ENCODE data around the gene NGEF. TPM values are rescaled to one million over a fixed set of nuclear protein-coding genes. Genes with fewer than 3 reads are reported as not detected.
"Not testable (repeated sequence)": the region's sequence is repeated elsewhere in the genome, so short reads cannot be mapped to it uniquely, and the experiment has no call there.

NGEF gene
- total RNA-seq, 2 donors from 2014 or later, result not detected

DNA sequence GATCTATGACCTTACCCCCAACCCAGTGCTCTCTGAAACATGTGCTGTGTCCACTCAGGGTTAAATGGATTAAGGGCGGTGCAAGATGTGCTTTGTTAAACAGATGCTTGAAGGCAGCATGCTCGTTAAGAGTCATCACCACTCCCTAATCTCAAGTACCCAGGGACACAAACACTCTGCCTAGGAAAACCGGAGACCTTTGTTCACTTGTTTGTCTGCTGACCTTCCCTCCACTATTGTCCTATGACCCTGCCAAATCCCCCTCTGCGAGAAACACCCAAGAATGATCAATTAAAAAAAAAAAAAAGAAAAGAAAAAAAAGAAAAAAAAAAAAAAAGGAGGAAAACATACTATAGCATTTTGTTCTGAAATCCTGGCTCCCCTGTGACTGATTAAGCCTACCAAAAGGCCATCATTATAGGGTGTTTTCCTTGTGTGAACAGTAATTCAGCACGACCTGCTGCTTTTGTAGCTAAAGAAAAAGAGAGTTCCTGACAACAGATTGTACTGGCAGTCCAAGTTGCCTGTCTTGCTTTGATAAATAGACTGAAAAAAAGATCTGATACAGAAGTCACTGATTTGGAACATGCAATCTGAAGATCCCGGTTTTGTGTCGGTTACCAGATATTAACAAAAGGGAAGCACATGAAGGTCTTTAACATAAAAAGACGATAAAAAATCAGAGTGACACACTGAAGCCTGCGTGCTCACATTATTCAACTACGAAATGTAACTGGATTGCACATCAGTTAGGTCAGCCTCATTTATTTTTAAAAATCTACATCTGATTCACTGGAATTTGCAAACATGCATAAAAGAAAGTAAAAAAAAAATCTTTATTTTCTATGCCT is 106.0 kb downstream of the NGEF start:
- DNase-seq; ATAC-seq; H3K9me3 ChIP-seq (ENCODE audit: control insufficient read depth, low read length, poor library complexity, severe bottlenecking); H3K4me3 Mint-ChIP-seq; H3K27ac Mint-ChIP-seq; H3K4me1 Mint-ChIP-seq; H3K36me3 Mint-ChIP-seq (ENCODE audit: low read depth): not testable (repeated sequence)
- H3K27me3 Mint-ChIP-seq, result peaks cover 18% of the 10 kb centered on the region

- Mint-ChIP-seq H3K4me1 (no peaks in the 10 kb centered on the region), H3K27ac (no peak overlapping the region), H3K36me3 (ENCODE audit: low read depth) (no peaks in the 10 kb centered on the region), H3K4me3 (no peak overlapping the region), H3K27me3 (peaks cover 4% of the 10 kb centered on the region)
- H3K9me3 ChIP-seq (ENCODE audit: control insufficient read depth, low read length, poor library complexity, severe bottlenecking), result no peaks in the 10 kb centered on the region
- no peak for ATAC-seq
- DNase-seq, result no peak
Measured at GRCh38 chr2:232903989-232904388, 109.1 kb downstream of the NGEF start.

DNA sequence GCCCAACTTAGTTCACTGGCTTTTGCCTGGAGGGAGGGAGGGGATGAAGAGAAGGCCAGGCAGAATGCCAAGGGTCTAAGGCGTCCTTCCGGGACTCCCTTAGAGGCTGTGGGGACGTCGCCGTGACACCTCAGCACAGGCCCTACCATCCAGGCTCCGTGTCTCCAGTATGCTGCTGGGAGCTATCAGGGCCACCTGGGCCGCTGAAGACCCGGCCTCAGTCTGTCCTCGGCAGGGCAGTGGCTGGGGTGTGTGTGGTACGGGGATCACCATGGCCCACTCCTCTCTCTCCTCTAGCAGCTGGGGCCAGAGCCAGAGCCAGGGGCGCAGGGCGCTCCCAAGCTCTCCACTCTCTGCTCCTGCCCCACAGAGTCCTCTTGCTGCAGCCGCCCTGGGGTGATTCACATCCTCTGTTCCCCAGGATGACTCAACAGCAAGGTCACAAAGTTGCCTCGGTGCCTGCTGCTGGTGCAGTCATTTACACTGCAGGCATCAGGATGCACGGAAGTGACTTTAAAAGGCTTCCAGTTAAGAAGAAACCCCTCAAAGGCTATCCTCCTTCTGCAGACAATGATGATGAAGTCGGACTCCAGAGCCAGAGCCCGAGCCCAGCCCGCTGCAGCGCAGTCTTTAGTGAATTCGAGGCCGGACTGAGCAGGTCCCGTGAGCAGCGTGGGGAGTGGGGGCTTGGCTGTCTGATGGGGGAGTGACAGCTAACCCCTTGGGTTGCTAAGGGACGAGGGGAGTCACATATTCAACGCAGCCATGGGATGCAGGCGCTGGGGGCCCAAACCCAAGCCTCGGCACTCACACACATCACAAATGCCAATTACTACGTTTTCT is 111.1 kb downstream of the NGEF start:
- H3K9me3 ChIP-seq (ENCODE audit: control insufficient read depth, low read length, poor library complexity, severe bottlenecking), result no peaks in the 10 kb centered on the region
- Mint-ChIP-seq H3K27me3 (no peaks in the 10 kb centered on the region), H3K36me3 (ENCODE audit: low read depth) (no peaks in the 10 kb centered on the region), H3K4me1 (no peaks in the 10 kb centered on the region), H3K4me3 (no peak overlapping the region), H3K27ac (no peak overlapping the region)
- no peak for ATAC-seq
- no peak for DNase-seq

DNA sequence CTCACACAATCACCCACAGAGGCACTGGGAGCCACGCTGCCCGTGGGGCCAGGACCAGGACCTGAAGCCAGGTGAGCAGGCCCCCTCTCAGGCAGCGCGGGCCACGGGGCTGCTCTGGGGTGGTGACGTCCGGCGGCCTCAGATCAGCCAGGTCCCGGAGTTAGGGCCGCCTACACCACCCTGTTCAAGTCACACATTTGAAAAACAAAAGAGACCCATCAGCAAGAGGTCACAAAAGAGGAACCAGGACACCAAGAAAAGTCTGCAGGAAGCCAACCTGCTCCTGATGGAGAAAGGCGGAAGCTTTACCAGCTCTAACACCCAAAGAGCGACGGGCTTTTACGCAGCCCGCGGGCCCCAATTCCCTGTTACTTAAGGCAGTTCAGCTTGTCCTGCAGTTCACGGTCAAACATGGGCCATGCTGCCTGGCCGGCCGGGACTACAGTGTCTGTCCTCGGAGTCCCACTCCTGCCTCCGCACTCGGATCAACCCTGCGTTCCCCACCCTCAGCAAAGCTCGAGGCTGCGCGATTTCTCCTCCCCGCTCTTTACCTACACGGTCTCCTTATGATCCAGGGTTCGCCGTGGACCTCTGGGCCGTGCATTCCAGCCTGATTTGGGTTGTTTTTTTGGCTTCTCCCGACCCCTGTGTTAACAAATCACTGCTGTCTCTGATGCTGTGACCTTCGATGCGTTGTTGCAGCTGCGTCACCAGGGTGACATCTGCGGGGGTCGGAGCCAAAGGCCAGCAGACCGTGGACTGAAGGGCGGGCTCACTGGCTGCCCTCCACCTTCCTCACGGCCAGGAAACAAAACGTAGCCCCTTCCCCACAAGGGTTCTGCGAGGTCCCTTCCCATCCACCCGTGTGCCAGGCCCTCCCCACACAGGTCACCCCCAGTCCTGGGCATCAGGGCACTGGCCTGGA is 112.0 kb downstream of the NGEF start:
- DNase-seq (no peak), ATAC-seq (no peak)
- Mint-ChIP-seq H3K27me3 (no peaks in the 10 kb centered on the region), H3K4me1 (no peaks in the 10 kb centered on the region), H3K27ac (no peak overlapping the region), H3K4me3 (no peak overlapping the region), H3K36me3 (ENCODE audit: low read depth) (no peaks in the 10 kb centered on the region)
- no peaks in the 10 kb centered on the region for H3K9me3 ChIP-seq (ENCODE audit: control insufficient read depth, low read length, poor library complexity, severe bottlenecking)

- Mint-ChIP-seq H3K36me3 (ENCODE audit: low read depth) (no peaks in the 10 kb centered on the region), H3K27me3 (no peaks in the 10 kb centered on the region), H3K4me1 (no peaks in the 10 kb centered on the region), H3K4me3 (no peak overlapping the region), H3K27ac (no peak overlapping the region)
- no peaks in the 10 kb centered on the region for H3K9me3 ChIP-seq (ENCODE audit: control insufficient read depth, low read length, poor library complexity, severe bottlenecking)
- DNase-seq, result no peak
- ATAC-seq, result no peak
Measured at GRCh38 chr2:232898592-232899543, 114.2 kb downstream of the NGEF start.

DNA sequence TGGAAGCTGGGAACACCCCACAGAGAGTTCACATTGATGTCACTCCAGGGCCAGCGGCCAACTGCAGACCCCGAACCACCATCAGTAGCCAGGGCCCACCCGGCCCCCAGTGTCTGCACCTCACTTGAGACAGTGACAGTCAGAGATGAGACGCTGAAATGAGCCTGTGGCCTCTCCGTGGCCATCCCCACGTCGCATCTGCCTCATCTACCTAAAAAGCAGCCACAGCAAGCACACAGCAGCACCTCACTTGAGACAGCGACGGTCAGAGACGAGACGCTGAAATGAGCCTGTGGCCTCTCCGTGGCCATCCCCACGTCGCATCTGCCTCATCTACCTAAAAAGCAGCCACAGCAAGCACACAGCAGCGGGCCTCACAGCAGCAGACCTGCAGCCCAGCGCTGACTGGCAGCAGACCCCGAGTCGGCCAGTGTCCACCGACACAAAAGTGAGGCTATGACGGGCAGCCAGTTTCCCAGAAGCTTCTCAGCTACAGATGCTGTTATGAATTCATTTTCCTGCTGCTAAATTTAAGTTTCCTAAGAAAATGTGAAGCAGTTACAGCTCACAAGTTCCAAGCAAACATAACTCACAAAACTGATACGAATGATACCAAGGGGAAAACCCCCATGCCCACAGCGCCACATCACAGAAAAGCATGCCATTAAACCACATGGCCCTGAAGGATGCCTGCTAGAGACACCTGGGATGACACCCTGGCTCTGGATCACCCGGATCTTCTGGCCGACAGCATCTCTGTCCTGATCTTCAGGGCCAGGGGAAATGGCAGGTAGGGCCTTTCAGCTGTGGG is 115.3 kb downstream of the NGEF start:
- DNase-seq (no peak), ATAC-seq (no peak)
- Mint-ChIP-seq H3K27me3 (peaks cover 5% of the 10 kb centered on the region), H3K4me1 (no peaks in the 10 kb centered on the region), H3K4me3 (no peak overlapping the region), H3K36me3 (ENCODE audit: low read depth) (no peaks in the 10 kb centered on the region), H3K27ac (no peak overlapping the region)
- no peaks in the 10 kb centered on the region for H3K9me3 ChIP-seq (ENCODE audit: control insufficient read depth, low read length, poor library complexity, severe bottlenecking)

- ATAC-seq (no peak), DNase-seq (no peak)
- peaks cover 13% of the 10 kb centered on the region for H3K27me3 Mint-ChIP-seq
- no peaks in the 10 kb centered on the region for H3K9me3 ChIP-seq (ENCODE audit: control insufficient read depth, low read length, poor library complexity, severe bottlenecking)
- H3K27ac Mint-ChIP-seq, result no peak overlapping the region
- H3K36me3 Mint-ChIP-seq (ENCODE audit: low read depth), result no peaks in the 10 kb centered on the region
- H3K4me1 Mint-ChIP-seq, result no peaks in the 10 kb centered on the region
- no peak overlapping the region for H3K4me3 Mint-ChIP-seq
Measured at GRCh38 chr2:232896720-232897597, 116.1 kb downstream of the NGEF start.

GRCh38 chr2:232896111-232896510 is 116.9 kb downstream of the NGEF start:
- ATAC-seq (no peak), DNase-seq (no peak)
- Mint-ChIP-seq H3K4me3 (no peak overlapping the region), H3K4me1 (no peaks in the 10 kb centered on the region), H3K36me3 (ENCODE audit: low read depth) (no peaks in the 10 kb centered on the region), H3K27me3 (peaks cover 22% of the 10 kb centered on the region), H3K27ac (no peak overlapping the region)
- no peaks in the 10 kb centered on the region for H3K9me3 ChIP-seq (ENCODE audit: control insufficient read depth, low read length, poor library complexity, severe bottlenecking)

DNA sequence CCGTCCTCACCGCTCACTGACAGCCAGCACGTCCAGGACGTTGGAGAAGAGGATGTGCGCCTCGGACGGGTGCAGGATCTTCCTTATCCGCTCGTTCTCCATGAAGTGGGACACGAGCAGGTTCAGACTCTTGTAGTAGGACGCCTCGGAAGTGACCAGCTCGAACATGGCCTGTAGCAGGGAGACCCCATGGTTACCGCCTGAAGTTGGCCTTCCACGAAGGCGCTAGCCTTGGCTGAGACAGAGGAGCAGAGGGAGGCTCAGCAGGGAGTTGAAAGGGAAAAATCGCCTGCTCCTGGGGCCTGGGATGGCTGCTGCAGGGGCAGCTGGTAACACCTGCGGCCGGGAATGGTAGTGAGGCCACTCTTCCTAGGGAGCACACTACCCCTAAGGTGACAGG is 118.3 kb downstream of the NGEF start:
- ATAC-seq (no peak), DNase-seq (no peak)
- no peaks in the 10 kb centered on the region for H3K36me3 Mint-ChIP-seq (ENCODE audit: low read depth)
- H3K4me3 Mint-ChIP-seq, result no peak overlapping the region
- no peak overlapping the region for H3K27ac Mint-ChIP-seq
- peaks cover under 1% of the 10 kb centered on the region for H3K4me1 Mint-ChIP-seq
- peaks cover 35% of the 10 kb centered on the region for H3K27me3 Mint-ChIP-seq
- H3K9me3 ChIP-seq (ENCODE audit: control insufficient read depth, low read length, poor library complexity, severe bottlenecking), result no peaks in the 10 kb centered on the region

DNA sequence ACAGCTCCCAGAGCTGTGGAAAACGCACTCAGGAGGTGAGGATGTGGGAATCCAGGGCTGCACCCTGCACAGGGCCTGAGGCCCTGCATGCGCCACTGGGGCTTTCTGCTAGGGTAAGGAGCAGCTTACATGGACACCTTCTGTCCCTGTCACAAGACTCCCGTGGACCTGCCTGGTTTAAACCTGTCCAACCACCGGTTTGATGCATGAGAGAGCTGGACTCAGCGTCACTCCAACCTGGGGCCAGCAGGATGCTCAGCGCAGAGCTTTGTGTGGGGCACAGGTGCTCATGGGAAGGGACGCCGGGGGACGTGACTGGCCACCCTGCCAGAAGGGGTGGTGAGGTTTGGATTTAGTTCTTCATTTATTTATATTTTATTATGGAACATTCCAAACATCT is 118.8 kb downstream of the NGEF start:
- peaks cover 37% of the 10 kb centered on the region for H3K27me3 Mint-ChIP-seq
- no peak overlapping the region for H3K27ac Mint-ChIP-seq
- H3K4me3 Mint-ChIP-seq, result no peak overlapping the region
- ATAC-seq, result no peak
- H3K36me3 Mint-ChIP-seq (ENCODE audit: low read depth), result no peaks in the 10 kb centered on the region
- H3K4me1 Mint-ChIP-seq, result peaks cover 5% of the 10 kb centered on the region
- H3K9me3 ChIP-seq (ENCODE audit: control insufficient read depth, low read length, poor library complexity, severe bottlenecking), result no peaks in the 10 kb centered on the region
- no peak for DNase-seq

- Mint-ChIP-seq H3K4me3 (no peak overlapping the region), H3K4me1 (peaks cover 6% of the 10 kb centered on the region), H3K36me3 (ENCODE audit: low read depth) (no peaks in the 10 kb centered on the region), H3K27ac (no peak overlapping the region), H3K27me3 (peaks cover 39% of the 10 kb centered on the region)
- ATAC-seq (no peak), DNase-seq (no peak)
- H3K9me3 ChIP-seq (ENCODE audit: control insufficient read depth, low read length, poor library complexity, severe bottlenecking), result no peaks in the 10 kb centered on the region
Measured at GRCh38 chr2:232893834-232894233, 119.2 kb downstream of the NGEF start.

Measured in T-helper 17 cell (primary cell).